ENCODE measurements around the gene ABCC12.

- TF ChIP-seq CTCF (IDR thresholded peaks at IDR 0.05): no peak
- TF ChIP-seq POLR2A (IDR thresholded peaks at IDR 0.05): no peak
- no peak for TF ChIP-seq POLR2AphosphoS5 (IDR thresholded peaks at IDR 0.05)
- TF ChIP-seq EP300 (IDR thresholded peaks at IDR 0.05): no peak
Observed at GRCh38 chr16:48204825-48205151, 49.0 kb upstream of the ABCC12 start.
